Suprapubic skin (tissue), 4 donors: Measurements from ENCODE around the gene PAX7. TPM values are rescaled to one million over a fixed set of nuclear protein-coding genes. Genes with fewer than 3 reads are reported as not detected.
A peak's percentile ranks its signal among the peaks of the same experiment; 100 is the strongest.

Experiments used
- DNase-seq, 2 donors: peaks; one replicate each; pipeline ENCODE4 v3.0.0-alpha.2; 2019; ENCODE audit warnings: low spot score in 2 of 2
- H3K27ac ChIP-seq: fragments of 200-600 bp; sonication (generic); one replicate; pipeline ENCODE4 v1.5.1; 2019
- H3K27me3 ChIP-seq: fragments of 200-600 bp; sonication (generic); one replicate; pipeline ENCODE4 v1.5.1; 2019
- H3K36me3 ChIP-seq: fragments of 200-600 bp; sonication (generic); one replicate; pipeline ENCODE4 v1.5.1; 2019
- H3K4me1 ChIP-seq: fragments of 200-600 bp; sonication (generic); one replicate; pipeline ENCODE4 v1.5.1; 2019
- H3K4me3 ChIP-seq: fragments of 200-600 bp; sonication (generic); one replicate; pipeline ENCODE4 v1.5.1; 2019; ENCODE audit warnings: mild to moderate bottlenecking
- H3K9me3 ChIP-seq: fragments of 200-600 bp; sonication (generic); one replicate; pipeline ENCODE4 v1.5.1; 2019
- CTCF ChIP-seq, 2 donors: fragments of 200-600 bp in 1 of 2; fragments of 450-650 bp in 1 of 2; sonication (generic) in 1 of 2; IDR thresholded peaks; one replicate each; pipeline ENCODE4 v1.5.1; 2016 to 2019; ENCODE audit warnings: antibody characterized with exemption in 2 of 2, mild to moderate bottlenecking in 1 of 2, moderate library complexity in 1 of 2
- EP300 ChIP-seq: sonication (generic); formaldehyde crosslinking; IDR thresholded peaks from one replicate; pipeline ENCODE4 v1.6.1; 2017; ENCODE audit warnings: antibody characterized with exemption
- POLR2A ChIP-seq, 2 donors: fragments of 450-650 bp; IDR thresholded peaks; one replicate each; pipeline ENCODE4 v1.6.1; 2017; ENCODE audit warnings: antibody characterized with exemption in 2 of 2, mild to moderate bottlenecking in 2 of 2, moderate library complexity in 2 of 2
- POLR2AphosphoS5 ChIP-seq, 3 donors: sonication (generic); formaldehyde crosslinking; IDR thresholded peaks; one replicate each; pipeline ENCODE4 v1.6.1; 2017; ENCODE audit warnings: antibody characterized with exemption in 3 of 3
- WGBS: methylation state at CpG from one replicate; pipeline ENCODE4 v1.1.5; 2018; 5-methylcytosine and 5-hydroxymethylcytosine counted together
- total RNA-seq, 4 donors: library from RNA; depleted of rRNA; stranded (reverse); fragments of >200 nt; gene quantifications; one replicate each; pipeline ENCODE4 v1.1.0, GENCODE V29; 2016

The PAX7 gene
- total RNA-seq, 4 donors from 2014 or later, result 0.08 TPM; not detected in 3

DNA sequence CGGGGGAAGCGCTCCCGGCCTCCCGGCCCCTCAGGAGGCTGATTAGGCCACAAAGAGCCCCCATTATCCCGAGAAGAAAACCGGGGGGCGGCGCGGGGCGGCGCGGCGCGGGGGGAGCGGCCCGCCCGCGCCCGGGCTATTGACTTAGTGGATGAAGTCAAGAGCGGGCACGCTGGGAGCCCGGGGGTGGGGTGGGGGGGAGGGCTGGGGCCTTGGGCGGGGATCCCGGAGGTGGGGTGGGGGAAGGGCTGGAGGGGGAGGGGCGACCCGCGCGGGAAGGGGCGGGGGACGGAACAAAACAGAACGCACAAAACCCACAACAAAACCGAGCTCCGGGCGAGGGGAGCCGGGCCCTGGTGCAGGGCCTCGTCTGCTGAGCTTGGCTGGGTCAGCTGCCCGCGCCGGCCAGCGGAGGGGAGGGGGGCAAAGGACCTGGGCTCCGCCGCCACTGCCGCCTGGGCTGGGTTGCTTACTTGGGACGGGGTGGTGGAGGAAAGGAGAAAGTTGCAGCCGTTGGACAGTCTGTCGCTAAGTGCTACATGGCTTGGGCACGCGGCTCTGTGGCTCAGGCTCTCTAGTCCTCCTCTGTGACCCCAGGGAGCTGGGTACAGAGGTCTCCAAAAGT lies 16.3 kb downstream of the PAX7 start:
- Histone ChIP-seq H3K36me3 (no peaks in the 10 kb centered on the region), H3K9me3 (no peaks in the 10 kb centered on the region), H3K27ac (no peak overlapping the region), H3K4me1 (peaks cover 29% of the 10 kb centered on the region), H3K4me3 (peak overlapping the region; percentile 40), H3K27me3 (peaks cover 98% of the 10 kb centered on the region)
- TF ChIP-seq POLR2A (IDR thresholded peaks at IDR 0.05) (no peak), POLR2AphosphoS5 (IDR thresholded peaks at IDR 0.05) (no peak), CTCF (IDR thresholded peaks at IDR 0.05) (no peak), EP300 (no peak)
- no peak for DNase-seq
- 2% methylated on average over 38 of the region's 48 CpGs for WGBS

DNA sequence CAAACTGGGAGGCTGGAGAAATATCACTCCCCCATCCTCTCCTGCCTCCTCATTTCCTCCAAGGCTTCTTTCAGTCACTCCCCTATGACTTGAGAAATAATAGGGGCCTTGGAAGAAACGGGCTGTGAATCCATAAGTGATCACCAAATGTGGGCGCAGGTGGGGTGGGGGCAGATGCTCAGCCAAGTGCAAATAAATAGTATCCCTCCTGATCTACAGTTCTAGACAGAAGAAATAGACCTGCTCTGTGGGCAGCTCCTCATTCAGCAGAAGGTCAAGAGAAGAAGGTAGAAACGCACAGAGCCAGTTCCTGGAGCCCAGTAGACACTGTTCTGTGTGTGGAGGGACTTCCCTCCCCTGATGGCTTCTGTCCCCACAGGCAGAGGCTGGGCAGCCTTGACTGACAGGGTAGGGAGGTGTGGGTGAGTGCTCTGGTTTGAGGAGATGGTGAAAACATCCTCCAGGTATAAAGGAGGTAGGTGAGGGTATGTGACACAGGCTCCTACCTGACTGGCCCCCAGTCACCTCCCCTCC lies 17.1 kb downstream of the PAX7 start:
- no peak overlapping the region for H3K27ac ChIP-seq
- H3K4me3 ChIP-seq, result no peak overlapping the region
- TF ChIP-seq CTCF (IDR thresholded peaks at IDR 0.05), result no peak
- TF ChIP-seq POLR2A (IDR thresholded peaks at IDR 0.05), result no peak
- TF ChIP-seq POLR2AphosphoS5 (IDR thresholded peaks at IDR 0.05), result no peak
- TF ChIP-seq EP300, result no peak
- H3K36me3 ChIP-seq, result no peaks in the 10 kb centered on the region
- peaks cover 29% of the 10 kb centered on the region for H3K4me1 ChIP-seq
- no peaks in the 10 kb centered on the region for H3K9me3 ChIP-seq
- peaks cover 98% of the 10 kb centered on the region for H3K27me3 ChIP-seq
- DNase-seq, result no peak
- WGBS, result 43% methylated on average over 3 of the region's 3 CpGs

DNA sequence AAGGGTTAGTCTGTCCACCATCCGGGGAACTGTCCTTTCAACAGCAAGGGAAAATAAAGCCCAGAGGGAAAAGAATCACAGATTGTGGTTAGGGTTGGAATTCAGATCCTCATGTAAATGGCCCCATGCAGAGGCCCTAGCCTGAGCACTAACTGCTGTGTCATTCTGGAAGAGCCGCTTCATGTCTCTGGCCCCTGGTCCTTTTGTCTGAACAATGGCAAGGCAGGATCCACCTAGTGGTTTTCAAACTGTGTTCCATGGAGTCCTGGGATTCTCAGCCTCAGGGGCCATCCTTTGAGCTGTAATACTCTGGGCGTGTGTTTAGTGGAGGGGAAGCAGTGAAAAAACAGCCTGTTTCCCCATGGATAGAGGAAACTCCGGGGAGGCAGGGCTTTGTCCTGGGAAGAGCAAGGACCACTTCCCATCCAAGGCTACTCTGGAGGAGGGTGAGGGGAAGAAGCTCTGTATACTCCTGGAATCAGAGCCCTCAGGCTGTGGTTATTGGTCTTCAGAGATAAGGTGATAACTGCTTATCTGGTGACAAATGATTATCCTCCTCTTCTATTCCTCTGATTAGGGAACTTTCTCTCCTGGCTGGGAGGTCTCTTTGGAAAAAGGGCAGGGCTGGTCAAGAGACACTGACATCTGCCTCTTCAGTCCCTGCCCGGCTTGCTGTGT lies 19.2 kb downstream of the PAX7 start:
- Histone ChIP-seq H3K27me3 (peaks cover 98% of the 10 kb centered on the region), H3K4me1 (peaks cover 20% of the 10 kb centered on the region), H3K27ac (no peak overlapping the region), H3K9me3 (no peaks in the 10 kb centered on the region), H3K36me3 (no peaks in the 10 kb centered on the region), H3K4me3 (no peak overlapping the region)
- no peak for TF ChIP-seq EP300
- no peak for TF ChIP-seq POLR2AphosphoS5 (IDR thresholded peaks at IDR 0.05)
- no peak for TF ChIP-seq CTCF (IDR thresholded peaks at IDR 0.05)
- no peak for TF ChIP-seq POLR2A (IDR thresholded peaks at IDR 0.05)
- DNase-seq, result no peak
- 59% methylated on average over 5 of the region's 5 CpGs for WGBS

DNA sequence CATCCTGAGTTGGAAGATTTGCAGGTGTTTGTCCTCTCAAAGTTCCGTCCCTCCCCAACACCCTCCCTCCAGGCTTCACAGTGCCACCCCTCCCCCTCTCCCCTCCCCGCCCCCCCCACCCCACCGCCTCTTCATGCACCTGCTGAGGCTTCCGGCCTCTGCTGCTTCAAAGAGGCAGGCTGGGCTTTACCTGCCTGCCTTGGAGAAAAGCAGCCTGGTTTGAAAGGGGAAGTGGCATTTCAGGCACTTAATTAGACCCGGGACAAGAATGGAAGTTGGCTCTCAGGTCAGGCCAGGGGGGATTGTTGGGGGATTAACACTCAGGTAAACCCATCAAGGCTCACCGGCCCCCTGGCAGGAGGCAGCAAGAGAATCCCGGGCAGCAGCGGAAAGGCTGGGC lies 21.1 kb downstream of the PAX7 start:
- no peaks in the 10 kb centered on the region for H3K9me3 ChIP-seq
- peaks cover 95% of the 10 kb centered on the region for H3K27me3 ChIP-seq
- no peaks in the 10 kb centered on the region for H3K36me3 ChIP-seq
- H3K4me1 ChIP-seq, result peaks cover 6% of the 10 kb centered on the region
- TF ChIP-seq CTCF (IDR thresholded peaks at IDR 0.05), result no peak
- no peak for TF ChIP-seq EP300
- TF ChIP-seq POLR2A (IDR thresholded peaks at IDR 0.05), result no peak
- TF ChIP-seq POLR2AphosphoS5 (IDR thresholded peaks at IDR 0.05), result no peak
- no peak for DNase-seq
- H3K27ac ChIP-seq, result no peak overlapping the region
- WGBS, result 45% methylated on average over 6 of the region's 8 CpGs
- H3K4me3 ChIP-seq, result no peak overlapping the region

DNA sequence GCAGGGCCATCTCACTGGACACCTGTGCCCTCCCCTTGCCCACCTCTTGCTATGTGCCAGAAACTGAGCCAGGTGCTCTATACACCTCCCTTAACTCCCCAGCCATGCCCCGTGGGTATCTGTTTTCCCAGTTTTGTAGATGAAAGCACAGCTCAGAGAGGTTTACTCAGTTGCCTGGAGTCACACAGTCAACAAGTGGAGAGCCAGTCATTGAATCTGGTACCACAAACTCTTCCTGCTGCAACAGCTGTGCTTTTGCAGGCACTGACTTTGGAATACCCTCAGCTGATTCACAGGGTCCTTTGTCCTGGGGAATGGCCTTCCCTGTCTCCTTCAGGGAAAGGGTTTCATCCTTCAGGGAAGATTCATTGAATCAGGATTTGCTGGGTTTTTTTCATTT lies 22.1 kb downstream of the PAX7 start:
- Histone ChIP-seq H3K27me3 (peaks cover 95% of the 10 kb centered on the region), H3K36me3 (no peaks in the 10 kb centered on the region), H3K27ac (no peak overlapping the region), H3K4me1 (no peaks in the 10 kb centered on the region), H3K9me3 (no peaks in the 10 kb centered on the region), H3K4me3 (no peak overlapping the region)
- 10% methylated on average over 1 of the region's 1 CpG for WGBS
- no peak for DNase-seq
- TF ChIP-seq CTCF (IDR thresholded peaks at IDR 0.05), result no peak
- no peak for TF ChIP-seq POLR2AphosphoS5 (IDR thresholded peaks at IDR 0.05)
- TF ChIP-seq POLR2A (IDR thresholded peaks at IDR 0.05), result no peak
- no peak for TF ChIP-seq EP300
